ENCODE results near the gene MAS1.
A peak's percentile ranks its signal among the peaks of the same experiment; 100 is the strongest.
"Not testable (repeated sequence)": the region's sequence is repeated elsewhere in the genome, so short reads cannot be mapped to it uniquely, and the experiment has no call there.

Gene MAS1

DNA sequence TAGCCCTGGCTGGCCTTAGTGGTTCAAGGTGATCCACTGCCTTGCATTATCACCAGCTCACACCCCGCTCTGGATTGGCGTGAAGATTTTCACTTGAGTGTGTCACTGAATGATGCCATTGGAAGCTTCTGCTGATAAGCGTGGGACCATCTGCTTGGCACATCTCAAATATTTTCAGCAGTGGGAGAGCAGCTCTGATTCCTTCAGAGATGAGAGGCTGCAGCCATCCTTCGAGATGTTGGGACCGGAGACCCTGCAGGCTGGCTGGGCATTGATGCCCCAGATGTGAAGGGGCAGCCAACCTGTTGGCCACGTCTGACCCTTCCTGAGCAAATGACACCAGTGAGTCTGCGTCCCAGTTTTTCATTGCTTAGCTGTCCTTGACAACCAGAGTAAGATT, at the start of gene MAS1:
Gene MAS1 (plus strand): TSS at position 197 of the 400 bp plus-strand sequence. CDS start 15,968 bp downstream, outside the sequence.
- no peak for DNase-seq

GRCh38 chr6:159842035-159842434, 48.8 kb upstream of the MAS1 start:
- peak; percentile 62 for DNase-seq

DNA sequence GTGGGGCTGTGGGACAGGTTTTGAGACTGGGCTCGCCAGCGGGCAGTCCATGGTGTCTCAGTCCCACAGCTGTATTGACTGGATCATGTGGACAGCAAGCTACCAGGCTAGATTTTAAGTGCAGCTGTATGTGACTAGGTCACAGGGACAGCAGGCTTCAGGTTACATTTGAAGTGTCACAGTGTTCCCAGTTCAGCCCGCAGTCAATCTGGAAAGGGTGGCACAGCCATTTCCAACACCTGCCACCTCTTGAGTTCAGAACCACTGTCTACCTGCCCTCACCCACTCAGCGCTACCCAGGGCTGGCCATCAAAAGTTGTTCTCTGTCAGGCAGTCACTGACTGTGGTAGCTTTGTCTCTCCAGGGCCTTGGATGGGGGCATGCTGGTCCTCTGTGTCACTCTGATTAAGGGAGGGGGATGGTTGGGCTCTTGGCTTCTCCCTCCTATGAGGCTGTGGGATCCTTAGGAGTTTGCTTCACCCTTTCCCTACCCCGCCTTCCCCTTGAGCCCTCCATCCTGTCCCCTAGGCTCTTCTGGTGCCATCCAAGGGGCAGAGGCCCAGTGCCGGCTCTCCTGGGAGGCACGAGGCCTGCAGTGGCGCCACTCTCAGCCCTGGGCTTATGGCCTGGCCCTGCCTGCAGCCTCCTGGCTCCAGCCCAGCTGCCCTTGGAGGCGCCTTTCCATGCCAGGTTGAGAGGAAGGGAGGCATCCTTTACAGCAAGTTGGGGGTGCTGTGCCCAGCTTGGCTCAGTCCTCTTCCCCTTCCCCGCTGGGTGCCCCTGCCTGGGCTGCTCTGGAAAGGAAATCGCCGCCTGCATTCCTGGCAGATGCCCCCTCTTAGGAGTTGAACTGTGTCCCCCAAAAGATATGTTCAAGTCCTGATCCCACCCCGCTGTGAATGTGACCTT, 45.8 kb upstream of the MAS1 start:
- no peak for DNase-seq

GRCh38 chr6:159848552-159848951, 42.2 kb upstream of the MAS1 start:
- not testable (repeated sequence) for DNase-seq

- DNase-seq, result not testable (repeated sequence)
Measured at GRCh38 chr6:159849851-159850250, 40.9 kb upstream of the MAS1 start.

GRCh38 chr6:159852877-159853276, 37.9 kb upstream of the MAS1 start:
- peak; percentile 61 for DNase-seq

DNA sequence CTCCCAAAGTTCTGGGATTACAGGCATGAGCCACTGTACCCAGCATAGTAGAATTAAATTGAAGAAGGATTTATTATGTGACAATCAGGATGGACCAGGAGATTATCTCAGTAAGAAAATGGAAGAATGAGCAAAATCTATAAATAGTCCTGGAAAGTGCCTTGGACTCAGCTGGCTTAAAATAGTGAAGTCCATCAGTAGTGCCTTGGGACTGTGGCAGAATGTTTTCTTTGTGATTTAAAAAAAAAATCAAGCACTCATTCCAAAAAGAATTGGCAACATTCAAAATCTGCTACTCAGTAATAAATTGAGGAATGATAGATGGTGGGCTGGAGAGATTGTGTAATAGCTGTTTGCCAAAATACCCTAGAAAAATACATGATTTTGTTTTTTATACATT, 37.0 kb upstream of the MAS1 start:
- DNase-seq, result no peak

- DNase-seq, result peak; percentile 74
Measured at GRCh38 chr6:159854959-159855358, 35.8 kb upstream of the MAS1 start.

DNA sequence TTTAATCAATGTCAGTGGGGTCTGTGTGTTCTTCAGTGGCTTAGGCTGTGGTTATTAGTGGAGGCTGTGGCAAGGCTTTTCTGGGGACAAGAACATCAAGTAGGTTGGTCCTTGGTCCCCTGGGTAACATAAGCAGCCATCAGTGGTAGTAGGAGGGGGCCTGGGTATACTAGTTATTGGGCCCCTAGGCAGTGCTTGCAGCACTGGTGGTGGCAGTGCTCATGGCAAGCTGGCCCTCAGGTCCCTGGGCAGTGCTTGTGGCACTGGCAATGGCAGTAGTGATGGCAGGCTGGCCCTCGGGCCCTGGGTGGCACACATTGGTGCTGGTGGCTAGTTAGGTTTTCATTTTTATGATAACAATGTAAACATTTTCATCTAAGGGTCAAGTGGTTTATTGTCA, 32.5 kb upstream of the MAS1 start:
- no peak for DNase-seq

GRCh38 chr6:159860482-159860881, 30.3 kb upstream of the MAS1 start:
- no peak for DNase-seq

GRCh38 chr6:159862103-159862502, 28.7 kb upstream of the MAS1 start:
- no peak for DNase-seq

- DNase-seq, result peak; percentile 89
Measured at GRCh38 chr6:159863341-159863740, 27.4 kb upstream of the MAS1 start.

DNA sequence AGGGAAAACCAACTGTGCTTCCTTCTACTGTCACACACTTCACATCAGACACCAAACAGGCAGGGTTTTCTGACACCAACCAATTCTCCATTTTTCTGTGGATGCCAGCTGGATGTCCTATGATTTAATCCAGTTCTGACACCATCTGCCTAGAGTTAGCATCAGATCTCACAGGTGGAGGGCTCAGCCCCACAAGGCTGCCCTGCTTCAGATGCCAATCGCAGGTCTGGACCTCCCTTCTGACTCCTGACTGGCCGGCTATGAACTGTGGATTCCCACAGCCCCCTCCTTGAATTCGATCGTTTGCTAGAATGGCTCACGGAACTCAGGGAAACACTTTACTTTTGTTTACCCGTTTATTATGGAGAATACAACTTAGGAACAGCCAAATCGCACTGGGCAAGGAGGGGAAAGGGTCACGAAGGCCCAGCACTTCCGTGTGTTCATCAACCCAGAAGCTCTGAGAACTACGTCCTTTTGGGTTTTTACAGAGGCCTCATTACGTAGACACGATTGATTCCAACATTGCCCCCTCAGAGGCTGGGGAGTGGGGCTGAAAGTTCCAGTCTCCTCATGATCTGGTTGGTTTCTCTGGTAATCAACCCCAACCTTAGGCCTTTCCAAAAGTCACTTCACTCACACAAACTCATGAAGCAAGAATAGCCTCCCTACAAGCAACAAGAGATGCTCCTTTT, 25.4 kb upstream of the MAS1 start:
- no peak for DNase-seq

DNA sequence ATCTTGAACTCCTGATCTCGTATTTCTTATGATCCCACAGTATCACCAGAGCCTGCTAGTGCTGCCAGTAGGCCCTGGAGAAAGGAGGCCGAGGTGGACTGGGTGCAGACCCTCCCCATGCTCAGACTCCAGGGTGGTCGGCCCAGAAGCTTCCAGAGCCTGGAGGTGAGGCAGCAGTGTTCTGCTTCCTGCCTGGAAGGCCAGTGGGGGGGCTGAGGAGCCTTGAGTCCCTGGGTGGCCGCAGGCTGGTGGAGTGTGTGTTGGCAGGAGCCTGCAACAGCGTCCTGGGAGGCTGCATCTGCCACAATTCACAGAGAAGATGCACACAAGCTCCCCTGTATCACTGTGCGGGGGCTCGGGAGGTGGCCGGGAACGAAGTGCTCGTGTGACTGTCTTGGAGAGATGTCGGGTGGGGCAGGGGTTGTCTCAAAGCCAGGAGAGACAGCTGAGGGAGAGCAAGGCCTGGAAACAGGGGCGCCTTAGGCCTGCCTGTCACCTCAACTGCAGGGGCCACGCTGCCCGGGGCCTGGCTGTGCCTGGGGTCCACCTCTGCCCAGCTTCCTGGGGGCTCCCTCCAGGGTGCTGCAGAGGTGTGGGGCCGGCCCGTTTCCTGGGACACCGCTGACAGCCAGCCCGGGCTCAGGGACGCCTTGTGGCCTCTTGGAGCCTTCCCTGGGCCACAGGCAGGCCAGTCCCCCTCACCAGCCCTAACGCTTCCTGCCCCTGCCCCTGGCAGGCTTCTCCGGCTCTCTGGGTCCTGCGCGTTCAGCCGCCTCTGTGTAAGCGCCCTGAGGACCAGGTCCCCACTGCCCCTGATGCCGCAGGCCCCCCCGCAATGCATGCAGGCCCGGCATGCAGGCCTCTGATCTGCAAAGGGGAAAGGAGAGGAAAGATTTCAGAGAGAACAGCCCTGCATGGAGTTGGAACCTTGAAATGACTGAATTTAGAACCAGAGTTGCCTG, 24.2 kb upstream of the MAS1 start:
- DNase-seq, result no peak

- no peak for DNase-seq
Measured at GRCh38 chr6:159871241-159871640, 19.5 kb upstream of the MAS1 start.

- DNase-seq, result peak; percentile 42
Measured at GRCh38 chr6:159871906-159872305, 18.9 kb upstream of the MAS1 start.

DNA sequence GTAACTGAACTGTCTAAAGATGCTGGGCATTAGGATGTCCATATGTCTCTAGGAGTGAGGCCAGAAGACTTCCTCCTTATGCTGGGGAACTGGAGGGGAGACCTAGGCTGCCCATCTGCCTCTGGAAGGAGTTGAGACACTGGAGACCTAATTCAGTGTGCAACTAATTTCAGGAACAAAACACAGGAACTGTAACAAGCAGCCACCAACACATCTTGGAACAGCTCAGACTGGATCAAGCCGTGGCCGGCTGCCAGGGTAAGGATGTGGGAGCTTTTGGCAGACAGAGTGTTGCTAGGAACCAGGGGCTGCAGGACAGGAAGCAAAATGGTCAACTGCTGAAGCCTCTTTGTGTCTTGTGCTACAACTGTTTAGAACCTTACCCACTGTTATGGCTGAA, 16.4 kb upstream of the MAS1 start:
- no peak for DNase-seq

DNA sequence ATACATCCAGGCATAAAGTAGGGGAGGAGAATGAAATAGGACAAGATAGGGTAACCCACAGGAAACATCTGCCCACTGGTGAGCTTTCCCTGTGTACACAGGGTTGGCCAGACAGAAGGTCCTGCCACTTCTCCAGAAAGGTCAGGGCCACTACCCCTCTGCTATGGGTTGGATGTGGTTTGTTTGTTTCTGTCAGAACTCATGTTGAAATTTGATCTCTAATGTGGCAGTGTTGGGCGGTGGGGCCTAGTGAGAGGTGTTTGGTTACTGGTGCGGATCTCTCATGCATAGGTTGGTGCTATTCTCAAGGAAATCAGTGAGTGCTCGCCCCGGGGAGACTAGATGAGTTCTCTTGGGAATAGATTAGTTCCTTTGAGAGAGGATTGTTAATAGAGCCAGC, 15.6 kb upstream of the MAS1 start:
- DNase-seq, result peak; percentile 22

- DNase-seq, result no peak
Measured at GRCh38 chr6:159876242-159876641, 14.5 kb upstream of the MAS1 start.

DNA sequence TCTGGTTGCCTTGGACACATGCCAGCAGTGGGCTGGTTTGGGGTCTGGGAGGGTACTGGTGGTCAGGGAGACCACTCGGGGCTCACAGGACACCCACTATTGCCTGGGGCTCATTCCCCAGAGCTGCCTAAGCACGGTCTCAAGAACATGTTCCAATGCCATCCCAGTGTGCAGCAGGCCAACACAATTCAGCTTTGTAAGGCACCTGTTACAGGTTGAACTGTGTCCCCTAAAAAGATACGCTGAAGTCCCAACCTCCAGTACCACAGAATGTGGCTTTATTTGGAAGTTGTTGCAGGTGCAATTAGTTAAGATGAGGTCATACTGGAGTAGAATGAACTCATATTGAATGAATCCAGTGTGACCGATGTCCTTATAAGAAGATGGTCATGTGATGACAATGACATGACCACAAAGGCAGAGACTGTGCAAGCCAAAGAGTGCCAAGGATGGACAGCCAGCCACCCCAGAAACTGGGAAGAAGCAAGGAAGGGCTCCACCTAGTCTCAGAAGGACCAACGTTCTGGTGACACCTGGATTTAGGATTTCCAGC, 13.5 kb upstream of the MAS1 start:
- no peak for DNase-seq

DNA sequence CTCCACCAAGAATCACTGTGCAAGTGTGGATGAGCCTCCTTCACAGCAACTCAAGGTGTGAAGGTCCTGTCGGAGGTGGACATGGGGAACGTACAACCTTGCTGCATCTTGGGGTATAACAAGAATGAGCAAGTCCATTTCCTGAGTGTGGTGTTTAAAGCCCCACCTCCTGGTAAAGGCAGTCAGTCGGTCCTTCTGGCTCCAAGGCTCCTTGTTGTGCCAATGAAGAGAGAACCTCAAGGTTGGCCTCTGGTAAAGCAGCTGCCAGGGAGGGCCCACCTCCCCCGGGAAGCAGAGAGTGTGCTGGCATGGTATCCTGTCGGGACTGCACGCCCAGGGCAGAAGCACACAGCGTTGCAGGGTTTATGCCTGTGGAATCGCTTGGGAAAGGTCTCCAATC, 12.4 kb upstream of the MAS1 start:
- no peak for DNase-seq

- DNase-seq, result peak; percentile 90
Measured at GRCh38 chr6:159879856-159880255, 10.9 kb upstream of the MAS1 start.

Measured in OCI-M1 (cell line).